GM12878 (cell line): Measurements from ENCODE around the gene MYOZ2. TPM values are rescaled to one million over a fixed set of nuclear protein-coding genes. Genes with fewer than 3 reads are reported as not detected.

Source experiments
- ATAC-seq: fragments of 200-7000 bp; cut with Tn5 transposase; 3 replicates; pipeline ENCODE4 v1.9.1; 2020; ENCODE audit warnings: mild to moderate bottlenecking, moderate library complexity
- BruUV-seq: library from RNA; stranded (reverse); fragments of 400-500 nt; replicated peaks from 2 replicates; lab custom pipeline; 2021; lab: Mats Ljungman, UMichigan
- CTCF ChIA-PET: fragments of 300-600 bp; sonication (Branson Sonifier 250); formaldehyde crosslinking; extraction: SDS; loops from one replicate; lab custom pipeline; 2021; ENCODE audit warnings: inconsistent platforms; lab: Yijun Ruan, JAX
- POLR2A ChIA-PET: fragments of 350-600 bp; formaldehyde crosslinking; extraction: SDS; loops from one replicate; lab custom pipeline; 2021; ENCODE audit warnings: inconsistent platforms; lab: Charles Lee
- RAD21 ChIA-PET: fragments of 300-600 bp; sonication (Branson Sonifier 250); formaldehyde crosslinking; loops from one replicate; lab custom pipeline; 2023; ENCODE audit warnings: antibody characterized with exemption; ENCODE audit not compliant: unreplicated experiment; lab: Charles Lee
- SMC1A ChIA-PET: fragments of 300-600 bp; sonication (Branson Sonifier 250); formaldehyde crosslinking; loops from one replicate; lab custom pipeline; 2023; ENCODE audit not compliant: unreplicated experiment, uncharacterized antibody; lab: Charles Lee
- DNase-seq: peaks from one replicate; pipeline ENCODE4 v3.0.0-alpha.2; 2011; ENCODE audit warnings: low read depth, low spot score
- FAIRE-seq: peaks from 3 replicates; lab custom pipeline; 2011; peaks lifted over from hg19 to GRCh38; lab: Jason Lieb, UNC
- H2AFZ ChIP-seq: 2 replicates; pipeline ENCODE4 v1.6.0; 2011; ENCODE audit warnings: low read depth, low read length, control low read depth; ENCODE audit not compliant: control insufficient read depth
- H3K27ac ChIP-seq: 2 replicates; pipeline ENCODE4 v1.5.1; 2011; ENCODE audit warnings: control low read depth; ENCODE audit not compliant: control insufficient read depth, insufficient read depth
- H3K27me3 ChIP-seq, 2 experiments: replicated peaks in 1 of 2; 2 replicates each; pipeline versions ENCODE4 v1.6.0 to v1.6.1; 2011; ENCODE audit warnings: low read length in 1 of 2; ENCODE audit not compliant: control insufficient read depth in 2 of 2, insufficient read depth in 2 of 2
- H3K36me3 ChIP-seq, 2 experiments: 2 replicates each; pipeline ENCODE4 v1.5.1; 2011; ENCODE audit warnings: low read length in 1 of 2; ENCODE audit not compliant: control insufficient read depth in 2 of 2, insufficient read depth in 2 of 2
- H3K4me1 ChIP-seq: 2 replicates; pipeline ENCODE4 v1.6.1; 2011; ENCODE audit warnings: mild to moderate bottlenecking, low read length, moderate library complexity, mixed read lengths; ENCODE audit not compliant: control insufficient read depth, insufficient read depth
- H3K4me2 ChIP-seq: 2 replicates; pipeline ENCODE4 v1.6.0; 2011; ENCODE audit warnings: control low read depth; ENCODE audit not compliant: control insufficient read depth, insufficient read depth
- H3K4me3 ChIP-seq: fragments of 200-600 bp; sonication (generic); 2 replicates; pipeline ENCODE4 v1.5.1; 2016
- H3K79me2 ChIP-seq: 2 replicates; pipeline ENCODE4 v1.6.0; 2011; ENCODE audit warnings: low read length; ENCODE audit not compliant: control insufficient read depth, insufficient read depth
- H3K9ac ChIP-seq: 2 replicates; pipeline ENCODE4 v1.8.0; 2011; ENCODE audit warnings: low read length, control low read depth, mixed read lengths; ENCODE audit not compliant: control insufficient read depth, insufficient read depth
- H3K9me3 ChIP-seq: replicated peaks from 3 replicates; pipeline ENCODE4 v1.5.1; 2011; ENCODE audit warnings: mild to moderate bottlenecking, low read length; ENCODE audit not compliant: control insufficient read depth, insufficient read depth
- H4K20me1 ChIP-seq: 2 replicates; pipeline ENCODE4 v1.6.0; 2011; ENCODE audit not compliant: control insufficient read depth, insufficient read depth
- ATF7 ChIP-seq: fragments of 450-650 bp; IDR thresholded peaks from 2 replicates; pipeline ENCODE4 v1.6.1; 2016; ENCODE audit warnings: low read depth, mild to moderate bottlenecking
- E2F4 ChIP-seq: IDR thresholded peaks from 2 replicates; pipeline ENCODE4 v1.6.1; 2012; ENCODE audit warnings: low read depth, low read length, improper control_type of control experiment
- LARP7 ChIP-seq: fragments of 450-650 bp; IDR thresholded peaks from 2 replicates; pipeline ENCODE4 v1.6.1; 2017; ENCODE audit warnings: mild to moderate bottlenecking
- NRF1 ChIP-seq: conservative IDR thresholded peaks from 2 replicates; pipeline ENCODE4 v1.6.1; 2011; ENCODE audit warnings: mild to moderate bottlenecking, low read depth, low read length, improper control_type of control experiment
- PKNOX1 ChIP-seq: fragments of 450-650 bp; IDR thresholded peaks from 2 replicates; pipeline ENCODE4 v1.6.1; 2016; ENCODE audit warnings: mild to moderate bottlenecking
- SMAD5 ChIP-seq: IDR thresholded peaks from 2 replicates; pipeline ENCODE4 v1.6.1; 2016; ENCODE audit warnings: antibody characterized with exemption, low read depth
- SMARCA5 ChIP-seq: fragments of 450-650 bp; IDR thresholded peaks from 2 replicates; pipeline ENCODE4 v1.6.1; 2017; ENCODE audit warnings: mild to moderate bottlenecking
- STAT1 ChIP-seq: fragments of 450-650 bp; conservative IDR thresholded peaks from 2 replicates; pipeline ENCODE4 v1.6.1; 2014; ENCODE audit warnings: antibody characterized with exemption, mild to moderate bottlenecking
- ZBTB4 ChIP-seq: fragments of 450-650 bp; formaldehyde crosslinking; IDR thresholded peaks from 2 replicates; pipeline ENCODE4 v1.4.0; 2022; ENCODE audit warnings: mild to moderate bottlenecking, moderate library complexity
- ZNF207 ChIP-seq: fragments of 450-650 bp; IDR thresholded peaks from 2 replicates; pipeline ENCODE4 v1.6.1; 2014; ENCODE audit warnings: antibody characterized with exemption, mild to moderate bottlenecking, borderline replicate concordance
- WGBS: methylation state at CpG from one replicate; pipeline ENCODE4 v1.1.6; 2016; ENCODE audit warnings: low lambda C conversion rate; ENCODE audit not compliant: insufficient replicate concordance, insufficient coverage; ENCODE audit errors: missing lambda C conversion rate; 5-methylcytosine and 5-hydroxymethylcytosine counted together
- in situ Hi-C: fragments of 300-500 bp; cut with MboI; formaldehyde crosslinking; loops from 9 replicates; pipeline ENCODE4 v1.14.3; 2018; ENCODE audit warnings: mixed read lengths
- intact Hi-C: fragments of 100-400 bp; cut with micrococcal nuclease; formaldehyde crosslinking; loops from one replicate; pipeline ENCODE4 v1.14.2; 2022; ENCODE audit not compliant: unreplicated experiment
- polyA plus RNA-seq, 11 experiments: library from polyadenylated mRNA; depleted of rRNA in 4 of 11; unstranded in 6 of 11; stranded (reverse) in 5 of 11; fragments of >200 nt; fragmentation: Nextera tagmentation in 4 of 11; fragmentation: Illumina TruSeq in 1 of 11; extraction: Ambion mirVana in 4 of 11; extraction: Trizol in 1 of 11; gene quantifications; 1 replicate in 1 of 11; 2 replicates in 10 of 11; pipeline versions ENCODE4 v1.2.1 to v1.2.3, GENCODE V29; 2011 to 2016; ENCODE audit warnings: inconsistent platforms in 2 of 11, missing spikeins in 2 of 11, low read depth in 1 of 11
- total RNA-seq, 4 experiments: library from RNA; depleted of rRNA in 3 of 4; stranded (reverse); fragments of >200 nt in 3 of 4; fragmentation: Illumina TruSeq in 1 of 4; extraction: Trizol in 1 of 4; gene quantifications; 2 replicates each; pipeline versions ENCODE4 v1.2.1 to v1.2.3, GENCODE V29; 2013 to 2021
- TF ChIP-seq, protein P1 (sequence below): IDR thresholded peaks from 2 replicates; pipeline ENCODE4 v1.6.1; 2011; ENCODE audit warnings: borderline replicate concordance, low read depth, mild to moderate bottlenecking, moderate library complexity, mixed read lengths, low read length; ENCODE audit not compliant: insufficient read depth; ENCODE audit errors: extremely low read length

Gene MYOZ2
- total and polyA plus RNA-seq, 10 of the 15 experiments (the other 5 are each of a cell fraction or from before 2014, with no cell fraction given) = not detected

- CTCF ChIA-PET = no interaction called here
- DNase-seq (no peak), ATAC-seq (no peak), FAIRE-seq (no peak)
- no peak overlapping the region for H3K4me2 ChIP-seq
- in situ Hi-C loops (no loop called here), intact Hi-C loops (no loop called here)
- no peak overlapping the region for H3K27ac ChIP-seq
- WGBS = 84% methylated on average over 2 of the region's 2 CpGs
- no peak overlapping the region for H2AFZ ChIP-seq
- H3K9me3 ChIP-seq = no peaks in the 10 kb centered on the region
- POLR2A ChIA-PET = no interaction called here
- RAD21 ChIA-PET = no interaction called here
- H3K27me3 ChIP-seq = no peaks in the 10 kb centered on the region
- no peaks in the 10 kb centered on the region for H3K4me1 ChIP-seq
- BruUV-seq = no TSS peak
- SMC1A ChIA-PET = no interaction called here
- H3K4me3 ChIP-seq = no peak overlapping the region
- no peaks in the 10 kb centered on the region for H3K36me3 ChIP-seq
- H4K20me1 ChIP-seq = no peaks in the 10 kb centered on the region
- TF ChIP-seq PKNOX1 (no peak), ATF7 (no peak), SMARCA5 (no peak), NRF1 (no peak), STAT1 (no peak), ZBTB4 (no peak), E2F4 (no peak), ZNF207 (no peak), LARP7 (no peak), SMAD5 (no peak)
- TF ChIP-seq, protein P1, sequence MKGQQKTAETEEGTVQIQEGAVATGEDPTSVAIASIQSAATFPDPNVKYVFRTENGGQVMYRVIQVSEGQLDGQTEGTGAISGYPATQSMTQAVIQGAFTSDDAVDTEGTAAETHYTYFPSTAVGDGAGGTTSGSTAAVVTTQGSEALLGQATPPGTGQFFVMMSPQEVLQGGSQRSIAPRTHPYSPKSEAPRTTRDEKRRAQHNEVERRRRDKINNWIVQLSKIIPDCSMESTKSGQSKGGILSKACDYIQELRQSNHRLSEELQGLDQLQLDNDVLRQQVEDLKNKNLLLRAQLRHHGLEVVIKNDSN = no peak
- H3K79me2 ChIP-seq = no peaks in the 10 kb centered on the region
- H3K9ac ChIP-seq = no peak overlapping the region
Measured at GRCh38 chr4:119097282-119097900, 38.2 kb upstream of the MYOZ2 start.
